Measurements from ENCODE around the gene GRIPAP1.

GRIPAP1 gene

DNA sequence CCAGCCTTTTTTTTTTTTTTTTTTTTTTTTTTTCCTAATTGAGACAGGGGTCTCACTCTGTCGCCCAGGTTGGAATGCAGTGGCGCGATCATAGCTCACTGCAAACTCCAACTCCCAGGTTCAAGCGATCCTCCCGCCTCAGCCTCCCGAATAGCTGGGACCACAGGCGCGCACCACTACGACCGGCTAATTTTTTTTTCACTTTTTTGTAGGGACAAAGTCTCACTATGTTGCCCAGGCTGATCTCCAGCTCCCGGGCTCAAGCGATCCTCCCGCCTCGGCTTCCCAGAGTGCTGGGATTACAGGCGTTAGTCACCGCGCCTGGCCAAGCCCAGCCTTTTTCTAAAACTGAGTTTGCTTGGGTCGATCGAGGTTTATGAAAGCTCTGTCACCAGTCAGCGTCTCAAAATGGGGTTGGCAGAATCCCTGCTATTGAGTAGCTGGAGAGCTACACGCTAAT lies 43.4 kb downstream of the GRIPAP1 start:
- no peak for DNase-seq

DNA sequence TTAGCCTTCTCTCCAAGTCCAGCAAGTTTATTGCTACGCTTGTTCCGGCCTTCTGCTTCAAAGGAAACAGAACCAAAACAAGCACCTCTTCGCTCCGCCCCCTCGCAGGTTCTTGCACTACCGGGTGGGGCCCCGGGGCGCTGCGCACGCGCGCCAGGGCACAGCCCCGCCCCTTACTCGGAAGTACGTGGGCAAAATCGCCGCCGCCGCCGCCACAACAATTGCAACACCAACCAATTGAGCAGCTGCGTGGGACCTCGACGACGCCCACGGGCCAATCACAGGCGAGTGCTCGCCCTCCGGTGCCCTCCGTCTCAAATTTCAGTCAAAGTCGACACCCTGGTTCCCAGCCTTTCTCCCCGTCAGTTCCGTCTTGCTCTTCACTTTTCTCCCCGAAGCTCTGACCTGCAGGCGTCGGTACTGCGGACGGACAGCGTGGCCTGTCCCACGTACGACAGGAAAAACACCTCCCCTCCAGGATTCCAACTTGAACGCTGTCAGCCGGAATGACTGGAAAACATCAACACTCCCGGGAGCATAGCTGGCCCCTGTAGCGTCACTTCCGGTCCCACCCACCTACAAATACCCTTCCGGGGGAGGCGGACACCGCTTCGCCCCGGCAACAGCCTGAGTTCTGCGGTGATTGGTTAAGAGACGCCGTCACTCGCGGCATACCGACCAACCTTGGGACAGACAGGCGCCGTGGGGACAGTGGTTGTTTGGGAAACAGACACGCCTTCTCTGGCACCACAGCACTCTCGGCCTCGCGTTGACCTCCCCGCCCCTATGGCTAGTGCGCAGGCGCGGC lies 44.0 kb downstream of the GRIPAP1 start:
- peak; percentile 67 to 83 for DNase-seq

DNA sequence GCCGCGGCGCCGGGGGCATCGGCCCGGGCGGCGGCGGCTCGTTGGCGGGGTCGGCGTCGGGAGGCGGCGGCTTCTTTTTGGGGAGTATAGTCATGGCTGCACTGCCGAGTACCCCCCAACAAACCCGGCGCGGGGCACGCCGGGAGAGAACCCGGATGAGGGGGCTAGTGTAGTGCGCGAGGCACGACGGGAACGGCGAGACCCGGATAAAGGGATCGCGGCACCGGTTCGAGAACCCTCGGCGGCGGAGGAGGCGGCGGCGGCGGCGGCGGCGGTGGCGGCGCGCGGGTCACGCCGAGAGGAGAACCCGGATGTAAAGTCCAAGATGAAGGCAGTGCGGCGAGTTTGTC lies 44.6 kb downstream of the GRIPAP1 start, which contains the start of gene OTUD5:
OTUD5 (minus strand) TSS at position 131 of the 350 bp plus-strand sequence; CDS start at position 94, 37 bp downstream.
- no peak for DNase-seq

DNA sequence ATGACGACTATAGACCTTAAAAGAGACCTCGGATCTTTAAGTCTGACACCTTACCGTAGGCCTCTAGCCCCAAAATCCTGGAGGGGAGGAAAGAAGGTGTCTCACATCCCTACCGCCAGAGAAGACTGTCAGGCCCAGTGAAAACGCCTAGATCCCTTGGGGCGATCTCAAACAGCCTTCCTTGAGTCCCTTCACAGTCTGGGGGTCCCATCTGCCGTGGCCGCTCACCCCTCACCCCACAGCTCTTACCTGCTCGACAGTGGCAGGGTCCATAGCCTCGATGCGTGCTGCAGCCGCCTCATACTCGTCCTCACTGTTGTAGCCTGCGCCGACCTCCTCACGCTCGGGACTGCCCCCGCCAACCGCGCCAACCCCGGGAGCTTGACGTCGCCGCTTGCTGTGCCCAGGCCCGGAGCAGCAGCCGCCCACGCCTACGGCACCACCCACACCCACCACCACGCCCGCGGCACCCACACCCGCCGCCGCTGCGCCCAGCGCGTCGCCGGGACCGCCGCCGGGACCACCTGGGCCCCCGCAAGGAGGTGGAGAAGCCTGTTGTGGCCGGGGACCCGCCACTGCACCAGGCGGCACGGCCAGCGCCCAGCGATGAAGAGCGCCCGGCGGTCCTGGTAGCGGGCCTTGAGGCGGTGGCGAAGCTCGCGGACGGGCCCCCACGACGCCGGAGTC lies 45.2 kb downstream of the GRIPAP1 start:
- DNase-seq = no peak

DNA sequence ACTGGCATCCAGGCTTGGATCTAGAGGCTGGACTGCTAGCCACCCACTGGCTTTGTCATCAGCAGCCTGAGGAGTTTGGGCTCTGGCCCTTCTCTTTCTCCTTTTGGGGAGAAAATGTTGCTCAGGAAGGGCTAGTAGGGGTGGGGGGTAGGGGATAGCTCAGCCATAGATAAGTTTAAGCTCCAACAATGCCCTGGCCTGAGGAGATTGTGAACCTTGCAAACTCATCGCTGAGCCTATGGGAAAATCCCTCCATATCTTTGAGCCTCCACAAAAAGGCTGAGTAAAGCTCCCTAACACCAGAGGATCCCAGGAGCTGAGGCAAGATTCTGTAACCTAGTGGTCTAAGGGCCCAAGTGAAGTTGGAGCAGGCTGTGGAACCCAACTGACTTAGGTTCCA lies 53.5 kb downstream of the GRIPAP1 start:
- no peak for DNase-seq

DNA sequence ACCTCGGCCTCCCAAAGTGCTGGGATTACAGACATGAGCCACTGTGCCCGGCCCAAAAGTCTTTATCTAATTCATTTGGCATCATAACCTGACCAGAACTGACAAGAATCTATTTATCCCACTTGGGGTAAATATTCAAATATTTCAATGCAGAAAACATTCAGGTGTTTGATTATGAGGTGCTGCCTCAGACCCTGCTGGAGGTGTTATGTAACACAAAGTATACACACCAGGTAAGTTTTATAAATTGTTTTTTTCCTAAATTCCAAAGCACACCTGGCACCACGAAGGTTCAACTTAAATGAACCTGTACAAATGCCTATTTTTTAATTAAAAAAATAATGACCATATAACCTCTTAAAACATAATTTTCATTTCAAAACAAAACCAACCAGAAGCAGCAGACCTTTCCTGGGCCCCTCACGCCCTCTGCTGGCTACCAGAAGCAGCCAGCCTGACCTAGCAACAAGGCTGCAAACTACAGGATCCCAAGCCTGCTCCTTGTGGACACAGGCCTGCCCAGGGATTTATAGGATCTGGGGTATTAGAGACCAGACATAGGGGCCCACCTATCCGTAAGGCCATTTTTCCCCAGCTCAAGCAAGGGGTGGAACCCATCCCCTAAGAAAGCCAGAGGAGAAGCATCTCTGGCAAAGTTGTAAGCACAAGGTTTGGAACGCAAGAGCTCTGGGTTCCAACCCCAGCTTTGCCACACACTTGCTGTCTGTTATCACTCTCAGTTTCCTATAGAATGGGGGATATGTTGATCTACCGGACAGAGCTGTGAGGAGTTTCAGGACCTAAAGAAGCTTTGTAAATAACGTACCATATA lies 56.3 kb downstream of the GRIPAP1 start:
- peak in 1 of 2 experiments; percentile 11 for DNase-seq

DNA sequence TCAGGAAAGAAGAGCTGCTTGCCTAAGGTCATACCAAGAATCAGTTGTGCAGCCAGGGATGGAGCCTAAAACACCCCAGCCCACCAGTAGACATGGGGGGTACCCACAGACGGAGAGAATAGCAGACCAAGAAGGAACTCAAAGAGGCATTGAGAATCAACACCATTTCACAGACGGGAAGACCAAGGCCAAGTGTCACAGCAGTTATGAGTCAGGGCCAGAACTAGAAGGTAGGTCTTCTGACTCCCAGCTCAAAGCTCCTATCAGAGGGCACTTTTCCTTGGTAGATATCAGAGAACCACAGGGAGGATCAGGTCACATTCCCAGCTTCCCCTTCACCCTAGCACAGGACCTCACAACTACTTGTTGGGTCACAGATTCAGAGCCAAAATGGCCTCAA lies 59.2 kb downstream of the GRIPAP1 start:
- DNase-seq = no peak

DNA sequence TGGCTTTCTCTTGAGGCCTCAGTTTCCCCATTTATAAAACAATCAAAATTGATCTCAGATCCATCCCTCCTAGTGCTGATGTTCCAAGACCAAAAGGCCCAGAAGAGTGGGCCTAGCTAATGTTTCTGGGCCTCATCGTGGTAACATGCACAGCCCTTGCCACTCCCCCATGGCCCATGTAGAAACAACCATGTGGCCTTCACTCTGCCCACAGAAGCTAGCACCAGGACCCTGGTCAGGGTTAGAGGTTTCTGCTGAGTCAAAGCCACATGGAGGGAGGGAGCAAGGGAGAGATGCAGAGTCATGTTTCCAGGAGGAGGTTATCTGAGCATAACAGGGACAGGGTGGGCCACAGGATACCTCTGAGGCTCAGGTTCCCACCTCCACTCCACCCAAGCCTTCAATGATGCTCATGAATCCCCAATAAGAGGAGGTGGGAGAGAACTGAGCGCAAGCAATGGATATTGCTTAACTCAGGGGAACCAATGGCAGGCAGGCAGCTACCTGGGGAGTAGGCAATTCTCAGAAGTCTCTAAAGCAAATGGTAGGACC lies 61.6 kb downstream of the GRIPAP1 start:
- no peak for DNase-seq

DNA sequence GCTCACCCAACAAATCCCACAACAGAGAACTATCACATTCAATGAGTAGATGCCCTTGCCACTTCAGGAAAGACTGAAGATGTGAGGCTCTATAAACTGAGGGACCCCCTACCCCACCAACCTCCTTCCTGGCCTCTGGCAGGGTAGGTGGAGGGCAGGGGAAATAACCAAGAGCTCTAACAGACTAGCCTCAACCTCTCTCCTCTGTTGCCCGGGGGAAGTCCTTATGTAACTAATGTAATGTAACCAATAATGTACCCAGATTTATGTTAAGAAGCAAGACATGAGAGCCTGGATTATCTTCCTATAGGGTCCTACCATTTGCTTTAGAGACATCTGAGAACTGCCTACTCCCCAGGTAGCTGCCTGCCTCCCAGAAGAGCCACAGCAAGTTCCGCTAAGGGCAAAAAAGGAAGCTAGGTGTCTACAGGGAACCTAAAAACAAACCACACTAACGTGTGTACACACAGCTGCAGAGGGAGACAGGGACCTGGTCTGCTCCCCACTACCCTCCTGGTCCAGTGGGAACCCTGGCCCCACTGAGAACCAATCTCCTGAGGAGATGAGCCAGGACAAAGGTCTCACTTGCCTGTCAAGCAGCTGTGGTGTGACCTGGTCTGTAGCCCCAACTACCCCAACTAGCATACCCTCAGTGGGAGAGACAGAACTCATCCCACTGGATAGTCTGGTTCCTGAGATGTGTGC lies 62.4 kb downstream of the GRIPAP1 start:
- DNase-seq = no peak

DNA sequence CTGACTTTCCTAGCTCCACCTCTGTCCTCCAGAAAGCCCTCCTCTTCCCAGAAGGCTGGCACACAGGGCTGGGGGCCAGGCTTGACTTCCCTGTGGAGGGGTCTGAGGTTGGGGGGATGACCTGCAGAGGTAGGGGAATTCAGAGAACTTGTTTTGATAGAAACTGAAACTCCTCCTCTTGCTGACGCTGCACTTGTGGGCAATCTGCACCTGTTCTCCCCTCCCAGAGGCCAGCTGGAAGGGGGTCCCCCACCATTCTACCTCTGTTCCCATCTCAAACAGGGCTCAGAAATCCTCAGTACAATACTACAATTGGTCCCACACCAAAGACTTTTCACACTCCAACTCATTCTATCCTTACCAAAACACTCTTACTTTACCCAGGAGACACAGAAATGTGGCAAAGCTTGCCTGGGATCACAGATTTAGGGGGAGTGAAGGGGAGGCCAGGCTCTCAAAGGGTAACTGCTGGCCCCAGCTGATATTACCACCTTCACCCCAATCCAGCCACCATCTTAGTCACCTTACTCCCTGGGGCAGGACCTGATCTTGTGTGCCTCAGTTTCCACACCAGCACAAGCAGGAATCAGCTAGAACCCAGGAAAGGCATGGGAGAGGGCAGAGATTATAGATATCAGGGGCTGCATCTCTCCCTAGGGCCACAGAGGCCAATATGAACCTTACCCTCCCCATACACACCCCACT lies 63.2 kb downstream of the GRIPAP1 start:
- no peak for DNase-seq

DNA sequence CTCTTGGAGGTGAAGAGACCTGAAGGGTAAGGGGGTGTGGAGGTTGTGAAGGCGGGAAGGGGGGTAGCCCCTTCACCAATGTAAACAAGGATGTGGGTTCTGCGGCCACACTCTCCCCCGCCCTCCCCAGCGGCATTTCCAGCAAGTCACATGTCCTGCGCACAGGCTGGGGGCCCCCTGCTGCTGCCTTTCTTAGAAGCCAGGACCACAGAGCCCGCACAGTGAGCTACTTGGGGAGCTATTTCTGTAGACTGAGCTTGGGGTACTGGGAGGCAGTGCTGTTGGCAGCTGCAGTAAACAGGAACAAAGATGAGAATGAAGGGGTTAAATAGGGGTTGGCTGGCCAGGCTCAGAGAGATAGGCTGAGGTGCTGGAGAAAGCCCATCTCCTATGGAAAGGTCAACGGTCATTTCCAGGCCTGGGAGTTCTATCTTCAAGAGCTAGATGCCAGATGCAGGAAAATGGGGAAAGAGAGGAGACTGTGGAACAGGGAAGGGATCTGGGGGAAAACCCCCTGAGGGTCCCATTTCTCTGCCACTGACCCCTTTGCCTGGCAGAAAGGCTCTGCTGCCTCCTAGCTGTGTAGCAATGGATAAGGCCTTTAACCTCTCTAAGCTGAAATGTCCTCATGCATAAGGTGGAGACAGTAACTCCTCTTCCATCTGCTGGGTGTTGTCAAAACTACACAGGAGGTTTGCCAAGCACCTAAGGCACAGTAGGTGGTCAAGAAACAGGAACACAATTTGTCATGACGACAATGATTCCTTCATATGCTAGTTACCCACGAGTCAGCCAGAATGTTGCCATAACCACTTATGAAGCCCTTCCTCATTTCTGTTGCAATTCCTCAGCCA lies 64.8 kb downstream of the GRIPAP1 start:
- DNase-seq = no peak

DNA sequence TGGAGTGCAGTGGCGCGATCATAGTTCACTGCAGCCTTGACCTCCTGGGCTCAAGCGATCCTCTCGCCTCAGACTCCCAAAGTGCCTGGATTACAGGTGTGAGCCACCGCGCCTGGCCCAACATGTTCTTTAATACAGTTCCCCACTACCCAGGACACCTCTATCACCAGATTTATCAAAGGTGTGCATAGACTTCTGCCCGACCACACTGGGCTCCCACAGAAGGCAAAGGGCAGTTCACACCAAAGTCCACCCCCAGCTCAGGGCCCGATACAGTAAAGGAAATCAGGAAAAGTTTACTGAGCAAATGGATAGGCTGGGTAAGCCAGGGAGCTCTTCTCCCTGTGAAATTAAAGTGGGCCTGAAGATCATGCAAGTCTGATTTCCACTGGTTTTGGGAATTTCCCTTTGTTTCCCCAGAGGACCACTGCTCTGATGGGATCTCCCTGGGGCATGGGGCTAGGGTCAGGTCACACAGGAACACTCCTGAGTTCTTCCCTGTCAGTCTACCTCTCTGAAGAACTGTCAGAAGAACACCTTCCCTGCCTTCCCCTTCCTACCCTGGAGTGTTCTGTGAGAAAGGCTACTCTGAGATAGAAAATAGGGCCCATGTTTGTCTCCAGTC lies 65.5 kb downstream of the GRIPAP1 start:
- DNase-seq = no peak

DNA sequence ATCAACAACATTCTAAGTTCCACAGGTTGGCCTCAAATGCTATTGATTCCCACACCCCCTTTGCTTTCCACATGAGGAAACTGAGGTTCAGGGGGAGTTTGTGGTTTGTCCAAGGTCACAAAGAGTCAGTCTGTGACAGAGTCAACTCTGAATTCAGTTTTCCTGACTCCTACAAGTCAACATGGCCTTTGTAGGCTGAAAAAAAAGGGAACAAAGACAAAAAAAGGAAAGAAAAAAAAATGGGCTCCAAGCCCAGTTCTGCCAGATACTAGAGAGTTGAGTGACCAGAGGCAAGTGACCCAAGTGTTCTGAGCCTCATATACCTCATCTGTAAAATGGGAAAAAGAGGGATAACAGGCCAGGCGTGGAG lies 66.8 kb downstream of the GRIPAP1 start:
- DNase-seq = no peak

DNA sequence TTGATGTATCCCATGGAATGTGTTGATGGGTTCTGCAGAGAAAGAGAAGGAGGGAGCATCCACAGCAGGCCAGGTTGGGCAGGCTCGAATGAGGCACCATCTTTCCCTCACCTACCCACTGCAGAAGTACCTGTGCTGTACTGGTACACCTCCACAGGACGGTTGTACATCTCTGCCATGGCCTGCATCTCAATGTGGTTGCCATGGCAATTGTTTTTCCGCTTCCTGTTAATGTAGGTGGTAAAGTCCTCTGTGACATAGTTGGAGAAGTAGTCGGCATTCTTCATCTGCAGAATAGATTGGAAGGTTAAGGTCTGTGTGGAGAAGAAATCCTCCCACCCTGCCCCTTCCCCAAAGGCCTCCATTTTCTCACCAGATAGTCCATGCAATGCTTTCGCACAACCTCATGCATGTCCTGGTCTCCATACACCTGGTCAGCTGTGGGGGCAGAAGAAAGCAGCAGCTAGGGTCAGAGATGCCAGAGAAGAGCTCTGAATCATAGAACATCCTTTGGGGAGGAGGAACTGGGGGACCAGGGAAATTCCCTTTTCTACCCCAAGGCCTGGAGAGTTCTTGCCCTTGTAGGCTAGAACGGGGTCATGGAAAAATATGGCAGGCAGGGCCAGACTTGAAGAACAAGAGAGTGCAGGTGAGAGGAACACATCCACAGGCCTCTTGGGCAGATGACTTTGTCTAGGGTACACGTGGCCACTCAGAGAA lies 67.3 kb downstream of the GRIPAP1 start:
- DNase-seq = no peak

DNA sequence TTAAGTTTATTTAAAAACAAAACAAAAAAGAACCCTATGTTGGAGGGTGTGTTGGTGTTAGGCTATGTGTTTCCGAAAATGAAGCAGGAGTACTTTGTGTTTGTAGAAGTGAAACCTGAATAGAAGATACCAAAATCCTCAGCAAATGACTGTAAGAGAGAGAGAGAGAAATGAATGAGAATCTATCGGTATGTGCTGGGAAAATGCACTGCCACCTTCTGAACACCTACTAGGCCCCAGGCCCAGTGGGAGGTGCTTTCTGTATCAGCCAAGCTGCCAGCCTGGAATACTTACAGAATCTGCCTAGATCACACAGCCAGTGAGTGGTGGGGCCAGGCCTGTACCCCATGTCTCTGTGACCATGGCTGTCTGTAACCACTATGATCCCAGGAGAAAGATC lies 68.3 kb downstream of the GRIPAP1 start:
- no peak for DNase-seq

DNA sequence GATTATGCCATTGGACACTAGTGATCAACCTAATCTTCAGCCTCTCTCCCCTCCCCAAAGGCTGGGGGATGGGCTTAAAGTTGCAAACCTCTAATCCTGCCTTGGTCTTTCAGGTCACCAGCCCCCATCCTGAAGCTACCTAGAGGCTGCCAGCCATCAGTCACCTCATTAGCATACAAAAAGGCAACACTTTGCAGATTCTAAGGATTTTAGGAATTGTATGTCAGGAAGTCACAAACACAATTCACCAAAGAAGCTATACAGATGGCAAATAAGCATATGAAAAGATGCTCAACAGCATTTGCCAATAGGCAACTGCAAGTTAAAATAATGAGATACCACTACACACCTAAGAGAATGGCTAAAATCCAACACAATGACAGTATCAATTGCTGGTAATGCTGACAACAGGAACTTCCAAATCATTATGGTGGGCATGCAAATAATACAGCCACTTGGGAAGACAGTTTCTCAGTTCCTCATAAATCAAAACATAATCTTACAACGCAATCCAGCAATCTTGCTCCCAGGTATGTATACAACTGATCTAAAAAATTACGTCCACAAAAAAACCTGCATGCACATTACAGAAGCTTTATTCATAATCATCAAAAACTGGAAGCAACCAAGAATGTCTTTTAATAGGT lies 74.2 kb downstream of the GRIPAP1 start:
- no peak for DNase-seq

DNA sequence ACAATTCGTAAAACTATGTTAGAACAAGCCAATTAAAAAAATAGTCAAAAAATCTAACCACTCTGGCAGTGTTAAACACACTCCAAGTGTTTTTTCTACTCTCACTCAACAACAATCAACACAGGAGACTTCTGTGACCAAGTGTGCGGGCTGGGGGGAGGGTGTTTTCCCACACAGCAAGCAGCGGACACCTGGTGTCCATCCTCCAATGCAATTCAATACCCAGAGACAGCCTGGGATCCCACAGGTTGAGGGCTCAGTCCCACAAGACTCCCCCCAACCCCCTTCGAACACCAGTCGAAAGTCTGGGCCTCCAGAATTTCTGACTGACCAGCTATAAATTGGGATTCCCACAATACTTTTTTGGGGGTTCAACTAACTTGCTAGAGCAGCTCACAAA lies 74.9 kb downstream of the GRIPAP1 start:
- no peak for DNase-seq

DNA sequence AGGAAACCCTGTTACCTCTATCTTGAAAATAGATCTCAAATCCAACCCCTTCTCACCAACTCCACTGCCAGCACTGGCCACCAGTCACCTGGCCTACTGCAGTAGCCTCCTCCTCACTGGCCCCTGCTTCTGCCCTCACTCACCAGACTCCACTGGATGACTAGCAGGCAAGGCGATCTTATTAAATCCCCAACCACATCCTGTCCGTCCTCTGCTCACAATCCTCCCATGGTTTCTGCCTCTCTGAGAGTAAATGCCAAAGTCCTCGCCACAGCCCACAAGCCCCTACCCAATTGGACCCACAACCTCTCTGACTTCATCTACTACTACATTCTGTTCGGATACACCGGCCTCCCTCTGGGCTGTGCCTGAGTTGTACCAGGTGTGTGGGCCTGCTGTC lies 77.8 kb downstream of the GRIPAP1 start:
- no peak for DNase-seq

DNA sequence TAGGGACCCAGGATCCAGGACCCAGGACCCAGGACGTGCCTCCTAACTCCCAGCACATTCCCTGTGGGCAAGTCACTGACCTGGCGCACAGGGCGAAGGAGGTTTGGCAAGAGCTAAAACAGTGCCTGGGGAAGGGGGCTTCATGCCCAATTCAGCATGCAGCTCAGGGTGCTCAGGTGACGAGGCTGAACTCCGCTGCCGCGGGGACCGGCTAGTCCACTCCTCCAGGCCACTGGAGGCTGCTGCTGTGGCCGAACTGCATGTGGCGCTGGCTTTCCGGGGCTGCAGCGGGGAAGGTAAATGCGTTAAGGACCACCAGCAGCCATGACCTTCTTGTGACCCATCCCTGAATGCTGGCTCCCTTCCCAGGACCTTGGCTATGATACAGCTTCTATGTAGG lies 78.3 kb downstream of the GRIPAP1 start:
- no peak for DNase-seq
